DMS 273 (cell line): ENCODE data around the gene USP4.
"Not testable (repeated sequence)": the region's sequence is repeated elsewhere in the genome, so short reads cannot be mapped to it uniquely, and the experiment has no call there.

Source experiments
- DNase-seq: peaks from one replicate; lab custom pipeline; 2025; ENCODE audit not compliant: unreplicated experiment; lab: John Stamatoyannopoulos, UW

The USP4 gene

DNA sequence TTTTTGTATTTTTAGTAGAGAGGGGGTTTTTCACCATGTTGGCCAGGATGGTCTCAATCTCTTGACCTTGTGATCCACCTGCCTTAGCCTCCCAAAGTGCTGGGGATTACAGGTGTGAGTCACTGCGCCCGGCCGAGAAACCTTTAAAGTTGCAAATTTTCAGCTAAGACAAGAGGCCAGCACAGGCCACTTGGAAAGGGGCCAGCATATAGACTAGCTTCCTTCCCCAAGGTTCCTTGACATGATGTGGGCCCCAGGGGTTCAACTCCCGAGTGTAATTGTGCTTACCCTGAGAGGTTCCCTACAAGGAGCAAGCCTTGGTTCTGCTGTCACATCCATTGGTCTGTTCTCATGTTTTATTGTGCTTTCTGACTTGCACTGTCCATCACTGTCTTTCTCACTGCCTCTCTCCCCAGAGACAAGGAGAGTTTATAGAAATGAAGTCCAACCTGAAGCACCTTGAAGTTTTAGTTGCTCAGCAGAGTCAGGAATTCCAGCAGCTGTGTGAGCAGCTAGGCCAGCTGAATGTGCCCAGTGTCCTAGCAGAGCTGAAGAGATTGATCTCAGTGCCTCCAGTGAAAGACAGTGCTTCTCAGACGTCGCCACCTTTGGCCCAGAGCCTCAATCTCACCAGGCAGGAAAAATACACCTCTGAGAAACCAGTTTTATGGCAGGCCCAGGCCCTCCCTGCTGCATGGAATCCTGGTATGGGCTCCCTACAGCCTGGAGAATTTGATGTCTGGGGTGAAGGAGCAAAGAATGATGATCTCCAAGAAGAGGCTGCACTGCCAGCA, 83.9 kb downstream of the USP4 start:
- DNase-seq, result no peak

DNA sequence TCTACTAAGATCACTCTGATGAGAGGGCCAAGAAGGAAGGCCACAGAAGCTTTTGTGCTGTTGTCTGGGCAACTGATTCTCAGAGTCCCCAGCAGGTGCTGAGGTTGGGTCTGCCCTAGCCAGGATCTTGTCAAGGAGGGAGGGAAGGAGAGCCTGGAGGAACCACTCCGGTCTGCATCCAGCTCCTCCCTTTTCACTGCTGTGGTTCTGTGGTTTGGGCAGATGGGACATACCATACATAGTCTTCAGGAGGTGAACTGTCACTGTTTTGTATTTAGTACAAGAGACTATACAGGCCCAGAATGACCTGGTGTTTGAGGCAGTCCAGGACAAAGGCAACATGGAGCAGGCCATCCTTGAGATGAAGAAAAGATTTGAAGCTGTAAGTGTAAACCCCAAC, 84.7 kb downstream of the USP4 start:
- no peak for DNase-seq

DNA sequence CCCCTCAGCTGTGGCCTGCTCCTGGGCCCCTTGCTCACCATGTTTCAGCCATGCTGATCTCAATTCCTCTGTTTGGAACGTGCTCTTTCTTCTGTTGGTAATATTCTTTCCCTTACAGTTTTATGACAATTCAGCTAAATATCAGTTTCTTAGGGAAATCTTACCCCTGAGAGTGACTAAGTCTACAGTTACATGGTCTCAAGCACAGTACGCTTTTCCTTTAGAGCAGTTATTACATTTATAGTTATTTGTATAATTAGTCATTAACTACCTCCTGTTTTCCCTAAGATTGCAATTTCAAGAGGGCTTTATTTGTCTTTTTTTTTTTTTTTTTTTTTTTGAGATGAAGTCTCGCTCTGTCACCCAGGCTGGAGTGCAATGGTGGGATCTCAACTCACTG, 86.3 kb downstream of the USP4 start:
- no peak for DNase-seq

DNA sequence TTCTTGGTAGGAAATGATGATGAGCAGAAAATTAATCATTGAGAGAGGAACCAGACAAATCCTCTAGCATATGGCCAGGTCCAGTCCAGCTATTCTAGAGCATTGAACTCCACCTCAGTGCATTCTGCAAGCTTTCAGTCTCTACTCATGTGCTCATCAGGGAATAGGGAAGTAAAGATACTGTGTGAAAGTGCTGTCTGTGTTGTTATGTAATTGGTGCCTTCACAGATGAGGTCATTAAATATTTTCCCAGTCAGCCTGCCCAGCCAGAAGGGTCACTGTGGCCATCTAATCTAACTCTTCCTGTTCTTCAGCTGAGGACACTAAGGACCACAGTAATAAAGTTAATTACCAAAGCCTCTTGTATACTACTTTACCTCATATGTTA, 91.0 kb downstream of the USP4 start:
- no peak for DNase-seq

DNA sequence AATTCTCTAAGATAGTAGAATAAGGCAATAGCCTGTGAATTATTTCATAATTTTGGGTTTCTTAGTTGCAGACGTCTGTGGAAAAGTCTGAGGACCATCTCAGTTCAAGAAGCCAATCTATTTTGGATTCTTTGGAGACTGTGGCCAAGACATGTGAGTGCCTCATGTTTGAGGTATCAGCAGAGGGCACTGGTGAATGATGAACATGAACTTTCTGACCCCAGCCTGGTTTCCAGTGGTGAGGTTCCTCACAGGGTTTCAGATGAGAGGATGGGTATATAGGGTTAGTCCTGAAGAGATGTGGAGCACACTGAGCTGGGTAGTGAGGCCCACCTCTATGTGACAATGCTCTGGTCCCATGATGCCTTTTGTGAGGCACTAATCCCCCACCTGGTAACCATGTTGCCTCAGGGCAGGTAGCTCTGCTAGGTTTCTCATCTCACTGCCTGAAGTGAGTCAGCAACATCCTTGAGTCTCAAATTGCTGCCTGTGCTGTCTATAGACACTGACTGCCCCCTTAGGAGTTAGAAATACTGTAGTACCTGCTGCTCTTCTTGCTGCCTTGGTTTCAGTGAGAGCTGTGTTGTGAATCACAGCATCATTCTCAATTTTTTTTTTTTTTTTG, 95.2 kb downstream of the USP4 start:
- no peak for DNase-seq

DNA sequence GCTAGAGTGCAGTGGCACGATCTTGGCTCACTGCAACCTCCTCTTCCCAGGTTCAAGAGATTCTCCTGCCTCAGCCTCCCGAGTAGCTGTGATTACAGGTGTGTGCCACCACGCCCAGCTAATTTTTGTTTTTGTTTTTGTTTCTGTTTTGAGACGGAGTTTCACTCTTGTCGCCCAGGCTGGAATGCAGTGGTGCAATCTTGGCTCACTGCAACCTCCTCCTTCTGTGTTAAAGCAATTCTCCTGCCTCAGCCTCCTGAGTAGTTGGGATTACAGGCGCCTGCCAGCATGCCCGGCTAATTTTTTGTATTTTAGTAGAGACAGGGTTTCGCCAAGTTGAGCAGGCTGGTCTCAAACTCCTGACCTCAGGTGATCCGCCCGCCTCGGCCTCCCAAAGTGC, 99.8 kb downstream of the USP4 start:
- DNase-seq, result not testable (repeated sequence)

DNA sequence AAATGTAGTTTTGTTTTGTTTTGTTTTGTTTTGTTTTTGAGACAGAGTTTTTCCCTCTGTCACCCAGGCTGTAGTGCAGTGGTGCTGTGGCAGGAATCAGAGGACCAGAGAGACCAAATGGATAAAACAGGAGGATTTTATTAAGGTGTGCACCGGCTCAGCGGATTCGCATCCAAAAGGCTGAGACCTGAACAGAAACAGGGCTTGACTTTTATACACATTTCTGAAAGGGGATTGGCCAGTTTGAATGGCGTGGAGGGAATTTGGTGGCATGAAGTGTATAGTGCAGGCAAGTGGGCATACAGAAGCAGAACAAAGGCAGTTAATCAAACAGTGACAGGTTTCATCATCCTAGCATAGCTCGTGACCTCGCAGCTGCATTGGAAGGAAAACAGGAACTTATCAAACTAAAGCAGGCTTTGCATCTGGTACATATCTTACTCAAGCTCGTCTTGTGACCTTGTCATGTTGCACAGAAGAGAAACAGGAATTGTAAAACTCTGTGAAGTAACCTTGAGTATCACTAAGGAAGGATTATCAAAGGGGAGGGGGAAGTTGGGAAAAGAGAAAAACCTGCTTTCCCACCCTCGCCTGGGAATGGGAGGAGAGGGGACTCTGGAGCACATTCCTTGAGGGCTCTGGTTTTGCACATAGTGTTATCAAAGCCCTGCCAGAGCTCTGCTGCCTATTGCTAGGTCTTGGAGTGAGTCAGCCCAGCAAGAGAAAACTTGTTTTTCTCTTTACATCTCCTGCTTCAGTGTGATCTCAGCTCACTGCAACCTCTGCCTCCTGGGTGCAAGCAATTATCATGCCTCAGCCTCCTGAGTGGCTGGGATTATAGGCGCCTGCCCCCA, 101.4 kb downstream of the USP4 start:
- no peak for DNase-seq

DNA sequence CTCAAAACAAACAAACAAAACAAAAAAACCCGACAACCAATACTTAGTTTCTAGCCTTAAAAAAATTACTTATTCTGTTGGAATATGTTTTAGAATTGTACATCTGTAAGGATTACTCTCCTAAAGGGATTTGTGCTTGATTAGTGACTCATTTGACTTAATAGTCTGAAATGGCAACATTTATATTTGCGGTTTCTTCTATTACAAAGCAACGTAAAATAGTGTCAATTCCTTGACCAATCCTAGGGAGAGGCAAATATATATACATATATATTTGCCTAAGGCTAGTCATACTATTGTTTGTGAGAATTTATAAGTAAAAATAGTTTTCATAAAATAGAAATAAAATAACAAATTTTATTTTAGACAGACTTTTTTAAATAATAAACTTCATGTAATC, 102.5 kb downstream of the USP4 start:
- no peak for DNase-seq

DNA sequence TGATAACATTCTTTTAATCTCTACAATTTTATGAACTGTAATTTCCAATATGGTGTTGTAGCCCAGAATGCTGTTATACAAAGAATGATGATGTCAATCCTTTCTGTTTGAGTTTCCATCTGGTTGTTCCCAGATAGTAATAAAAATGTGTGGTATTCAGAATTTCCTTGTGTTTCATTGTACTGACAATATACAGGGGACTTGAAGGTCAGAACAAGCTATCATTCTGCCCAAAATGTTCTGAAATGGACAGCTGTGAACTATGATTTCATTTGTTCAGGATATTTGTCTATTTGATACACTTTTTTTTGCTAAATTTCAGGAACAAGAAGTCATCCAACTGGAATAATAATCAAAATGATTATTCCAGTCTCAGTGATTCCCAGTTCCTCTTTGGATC, 103.6 kb downstream of the USP4 start:
- no peak for DNase-seq

DNA sequence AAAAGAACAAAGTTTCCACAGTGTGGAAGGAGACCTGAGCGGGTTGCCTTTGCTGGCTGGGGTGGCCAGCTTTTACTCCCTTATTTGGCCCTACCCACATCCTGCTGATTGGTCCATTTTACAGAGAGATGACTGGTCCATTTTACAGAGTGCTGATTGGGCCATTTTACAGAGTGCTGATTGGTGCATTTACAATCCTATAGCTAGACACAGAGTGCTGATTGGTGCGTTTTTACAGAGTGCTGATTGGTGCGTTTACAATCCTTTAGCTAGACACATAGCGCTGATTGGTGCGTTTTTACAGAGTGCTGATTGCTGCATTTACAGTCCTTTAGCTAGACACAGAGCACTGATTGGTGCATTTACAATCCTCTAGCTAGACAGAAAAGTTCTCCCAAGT, 111.0 kb downstream of the USP4 start:
- DNase-seq, result not testable (repeated sequence)
